Activated B cell treated with CpG ODN at 0.5 μM for 24 hours (primary cell): Measurements from ENCODE around the gene RERE. TPM values are rescaled to one million over a fixed set of nuclear protein-coding genes. Genes with fewer than 3 reads are reported as not detected.
"Not testable (repeated sequence)": the region's sequence is repeated elsewhere in the genome, so short reads cannot be mapped to it uniquely, and the experiment has no call there.

Source experiments
- ATAC-seq: fragments of 200-7000 bp; cut with Tn5 transposase; one replicate; pipeline ENCODE4 v1.10.0; 2021; ENCODE audit warnings: low read depth, mild to moderate bottlenecking, moderate library complexity
- CTCF ChIA-PET: fragments of 350-600 bp; sonication (Branson Sonifier 250); formaldehyde crosslinking; loops from one replicate; lab custom pipeline; 2021; ENCODE audit warnings: antibody characterized with exemption; lab: Charles Lee
- POLR2A ChIA-PET: fragments of 350-600 bp; sonication (Branson Sonifier 250); formaldehyde crosslinking; loops from one replicate; lab custom pipeline; 2021; ENCODE audit warnings: antibody characterized with exemption; lab: Charles Lee
- DNase-seq: peaks from one replicate; pipeline ENCODE4 v3.0.0; 2022
- H3K27ac Mint-ChIP-seq: one replicate; pipeline ENCODE4 v1.8.0; 2020; ENCODE audit warnings: mixed read lengths
- H3K27me3 Mint-ChIP-seq: one replicate; pipeline ENCODE4 v1.8.0; 2021; ENCODE audit warnings: mixed read lengths
- H3K36me3 Mint-ChIP-seq: one replicate; pipeline ENCODE4 v1.8.0; 2021; ENCODE audit warnings: low read depth, mixed read lengths
- H3K4me1 Mint-ChIP-seq: one replicate; pipeline ENCODE4 v1.8.0; 2021; ENCODE audit warnings: mixed read lengths
- H3K4me3 Mint-ChIP-seq: one replicate; pipeline ENCODE4 v1.8.0; 2020; ENCODE audit warnings: mild to moderate bottlenecking, mixed read lengths
- H3K9me3 Mint-ChIP-seq: one replicate; pipeline ENCODE4 v1.8.0; 2020; ENCODE audit warnings: mixed read lengths
- intact Hi-C: fragments of 100-400 bp; cut with micrococcal nuclease; formaldehyde crosslinking; loops from one replicate; pipeline ENCODE4 v1.15.1; 2024
- total RNA-seq: library from RNA; stranded (reverse); gene quantifications from 2 replicates; pipeline ENCODE4 v1.2.3, GENCODE V29; 2022
- TF ChIP-seq, protein P1 (sequence below): fragments of 200-600 bp; IDR thresholded peaks from one replicate; pipeline ENCODE4 v1.8.0; 2022; ENCODE audit warnings: antibody characterized with exemption, mild to moderate bottlenecking

The RERE gene
- total RNA-seq, 1 donor from 2014 or later: 98.8 TPM

DNA sequence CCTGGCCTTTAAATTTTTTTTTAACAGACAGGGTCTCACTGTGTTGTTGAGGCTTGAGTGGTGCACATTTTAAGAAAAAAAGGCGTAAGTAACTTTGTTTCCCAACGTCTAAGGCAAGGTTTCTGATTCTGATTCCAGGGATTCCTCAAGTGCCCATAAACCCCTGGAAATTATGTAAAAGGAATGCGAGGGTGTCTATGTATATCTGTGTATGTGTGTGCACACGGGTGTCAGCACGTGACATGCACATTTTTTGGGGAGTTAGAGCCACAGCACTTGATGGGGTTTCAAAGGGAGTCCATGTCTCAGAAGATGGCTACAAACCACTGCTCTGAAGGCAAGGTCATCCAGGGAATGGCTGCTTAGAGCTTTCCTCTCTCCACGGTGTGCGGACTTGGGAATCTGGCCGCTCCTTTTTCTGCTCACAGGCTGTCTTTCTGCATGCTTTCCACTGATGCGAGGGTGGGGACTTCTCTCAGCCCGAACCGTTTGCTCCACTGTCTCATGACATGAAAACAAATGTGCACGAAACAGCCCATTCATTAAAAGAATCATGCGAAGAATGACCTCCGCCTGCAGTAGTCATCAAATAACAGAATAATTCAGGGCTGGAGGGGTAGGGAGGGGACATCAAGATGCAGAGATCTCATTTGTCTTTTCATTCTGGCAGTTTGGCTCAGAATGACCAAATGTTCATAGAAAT lies 18.7 kb upstream of the RERE start:
- no peak overlapping the region for H3K4me3 Mint-ChIP-seq
- intact Hi-C loops: no loop called here
- no peaks in the 10 kb centered on the region for H3K27me3 Mint-ChIP-seq
- peaks cover 4% of the 10 kb centered on the region for H3K9me3 Mint-ChIP-seq
- no peak overlapping the region for H3K27ac Mint-ChIP-seq
- ATAC-seq (no peak), DNase-seq (no peak)
- no peaks in the 10 kb centered on the region for H3K36me3 Mint-ChIP-seq
- ChIA-PET CTCF (interaction anchor here (0.7 to 1.6 kb wide), 2 partner anchors 13 to 25 kb away, joined by 3 read pairs; no protein-coding TSS in a partner anchor), POLR2A (no interaction called here)
- no peaks in the 10 kb centered on the region for H3K4me1 Mint-ChIP-seq
- TF ChIP-seq, protein P1, sequence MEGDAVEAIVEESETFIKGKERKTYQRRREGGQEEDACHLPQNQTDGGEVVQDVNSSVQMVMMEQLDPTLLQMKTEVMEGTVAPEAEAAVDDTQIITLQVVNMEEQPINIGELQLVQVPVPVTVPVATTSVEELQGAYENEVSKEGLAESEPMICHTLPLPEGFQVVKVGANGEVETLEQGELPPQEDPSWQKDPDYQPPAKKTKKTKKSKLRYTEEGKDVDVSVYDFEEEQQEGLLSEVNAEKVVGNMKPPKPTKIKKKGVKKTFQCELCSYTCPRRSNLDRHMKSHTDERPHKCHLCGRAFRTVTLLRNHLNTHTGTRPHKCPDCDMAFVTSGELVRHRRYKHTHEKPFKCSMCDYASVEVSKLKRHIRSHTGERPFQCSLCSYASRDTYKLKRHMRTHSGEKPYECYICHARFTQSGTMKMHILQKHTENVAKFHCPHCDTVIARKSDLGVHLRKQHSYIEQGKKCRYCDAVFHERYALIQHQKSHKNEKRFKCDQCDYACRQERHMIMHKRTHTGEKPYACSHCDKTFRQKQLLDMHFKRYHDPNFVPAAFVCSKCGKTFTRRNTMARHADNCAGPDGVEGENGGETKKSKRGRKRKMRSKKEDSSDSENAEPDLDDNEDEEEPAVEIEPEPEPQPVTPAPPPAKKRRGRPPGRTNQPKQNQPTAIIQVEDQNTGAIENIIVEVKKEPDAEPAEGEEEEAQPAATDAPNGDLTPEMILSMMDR: no peak

DNA sequence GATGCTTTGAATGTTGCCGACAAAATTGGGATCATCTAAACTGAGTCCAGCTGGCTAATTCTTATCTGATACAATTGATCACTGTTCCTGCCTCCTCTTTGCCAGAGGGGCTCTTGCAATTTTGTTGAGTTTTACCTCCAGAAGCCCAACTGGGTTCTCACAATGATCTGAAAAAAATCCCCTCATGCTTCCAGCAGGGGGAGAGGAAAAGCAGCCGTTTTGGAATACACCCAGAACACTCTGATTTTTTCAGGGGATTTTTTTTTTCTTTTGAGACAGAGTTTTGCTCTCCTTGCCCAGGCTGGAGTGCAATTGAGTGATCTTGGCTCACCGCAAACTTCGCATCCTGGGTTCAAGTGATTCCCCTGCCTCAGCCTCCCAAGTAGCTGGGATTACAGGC lies 13.9 kb upstream of the RERE start:
- Mint-ChIP-seq H3K9me3 (no peaks in the 10 kb centered on the region), H3K4me1 (peaks cover 12% of the 10 kb centered on the region), H3K27ac (no peak overlapping the region), H3K4me3 (no peak overlapping the region), H3K36me3 (no peaks in the 10 kb centered on the region), H3K27me3 (no peaks in the 10 kb centered on the region)
- intact Hi-C loops: no loop called here
- ATAC-seq (no peak), DNase-seq (no peak)
- TF ChIP-seq, protein P1: no peak
- ChIA-PET CTCF (no interaction called here), POLR2A (no interaction called here)

DNA sequence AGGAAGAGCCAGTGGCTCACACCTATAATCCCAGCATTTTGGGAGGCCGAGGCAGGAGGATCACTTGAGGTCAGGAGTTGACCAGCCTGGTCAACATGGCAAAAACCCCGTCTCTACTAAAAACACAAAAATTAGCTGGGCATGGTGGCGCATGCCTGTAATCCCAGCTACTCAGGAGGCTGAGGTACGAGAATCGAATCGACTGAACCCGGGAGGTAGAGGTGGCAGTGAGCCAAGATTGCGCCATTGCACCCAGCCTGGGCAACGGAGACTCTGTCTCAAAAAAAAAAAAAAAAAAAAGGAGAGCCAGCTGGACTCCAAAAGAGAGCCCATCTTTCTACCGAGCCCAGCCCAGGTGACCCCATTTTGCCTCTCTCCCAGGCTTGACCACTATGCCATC lies 13.3 kb upstream of the RERE start:
- ATAC-seq, H3K36me3 Mint-ChIP-seq, CTCF ChIA-PET, DNase-seq, H3K27ac Mint-ChIP-seq, H3K4me3 Mint-ChIP-seq, H3K27me3 Mint-ChIP-seq, H3K9me3 Mint-ChIP-seq, POLR2A ChIA-PET, intact Hi-C loops: not testable (repeated sequence)
- H3K4me1 Mint-ChIP-seq: peaks cover 12% of the 10 kb centered on the region

DNA sequence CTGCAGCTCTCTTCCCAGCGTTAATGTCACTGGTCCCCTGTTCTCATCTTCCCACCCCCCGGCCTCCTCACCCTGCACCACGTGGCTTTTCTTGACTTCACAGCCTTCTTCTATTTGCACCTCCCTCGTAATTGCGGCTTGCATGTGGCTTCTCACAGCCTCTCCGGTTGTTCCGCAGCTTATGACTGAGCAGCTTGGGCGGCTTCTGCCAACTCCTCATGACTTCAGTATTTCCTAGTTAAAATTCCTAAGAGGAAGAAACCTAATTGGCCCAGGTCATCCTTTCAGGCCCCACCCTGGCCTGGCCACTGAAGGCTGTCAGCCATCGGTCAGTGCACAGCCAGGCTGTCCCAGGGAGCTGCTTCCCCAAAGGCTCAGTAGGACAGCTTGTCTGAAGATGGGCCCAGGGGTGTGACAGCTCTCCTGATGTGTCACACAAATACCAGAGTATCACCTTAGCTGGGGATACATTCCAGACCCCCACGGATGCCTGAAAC lies 8.6 kb upstream of the RERE start:
- TF ChIP-seq, protein P1: no peak
- ChIA-PET CTCF (no interaction called here), POLR2A (interaction anchor here (0.7 to 1.2 kb wide), 2 partner anchors 9 to 864 kb away, joined by 4 to 7 read pairs; partner anchors contain the start of gene RERE)
- no peak for ATAC-seq
- no peak overlapping the region for H3K27ac Mint-ChIP-seq
- H3K4me1 Mint-ChIP-seq: peaks cover 12% of the 10 kb centered on the region
- DNase-seq: no peak
- peaks cover 2% of the 10 kb centered on the region for H3K27me3 Mint-ChIP-seq
- intact Hi-C loops: no loop called here
- no peaks in the 10 kb centered on the region for H3K9me3 Mint-ChIP-seq
- H3K36me3 Mint-ChIP-seq: no peaks in the 10 kb centered on the region
- no peak overlapping the region for H3K4me3 Mint-ChIP-seq

DNA sequence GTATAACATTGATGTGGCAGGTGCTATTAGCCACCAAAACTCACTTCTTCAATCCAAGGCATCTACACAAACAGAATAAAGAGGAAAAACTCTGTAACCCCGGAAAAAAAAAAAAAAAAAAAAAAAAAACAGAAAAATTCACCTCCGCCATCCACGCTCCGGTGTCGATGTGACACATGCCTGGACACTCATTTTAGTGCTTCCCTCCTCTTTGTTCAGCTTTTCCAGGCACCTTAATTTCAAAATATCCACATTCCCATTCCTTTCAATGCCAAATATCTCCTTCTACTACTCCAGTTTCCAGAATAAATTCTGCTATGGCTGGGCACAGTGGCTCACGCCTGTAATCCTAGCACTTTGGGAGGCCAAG lies 5.8 kb upstream of the RERE start:
- ATAC-seq (no peak), DNase-seq (no peak)
- CTCF ChIA-PET: no interaction called here
- H3K36me3 Mint-ChIP-seq: no peaks in the 10 kb centered on the region
- intact Hi-C loops: no loop called here
- no peak overlapping the region for H3K27ac Mint-ChIP-seq
- TF ChIP-seq, protein P1: no peak
- H3K9me3 Mint-ChIP-seq: no peaks in the 10 kb centered on the region
- no peak overlapping the region for H3K4me3 Mint-ChIP-seq
- peaks cover 3% of the 10 kb centered on the region for H3K4me1 Mint-ChIP-seq
- POLR2A ChIA-PET: no interaction called here
- peaks cover 2% of the 10 kb centered on the region for H3K27me3 Mint-ChIP-seq
